Keratinocyte (primary cell): ENCODE measurements around the gene PCSK2. TPM values are rescaled to one million over a fixed set of nuclear protein-coding genes. Genes with fewer than 3 reads are reported as not detected.

Source experiments
- DNase-seq: peaks from one replicate; pipeline ENCODE4 v3.0.0-alpha.2; 2011; ENCODE audit warnings: low read depth, missing footprints, low spot score
- FAIRE-seq: peaks from 2 replicates; lab custom pipeline; 2011; peaks lifted over from hg19 to GRCh38; lab: Jason Lieb, UNC
- H2AFZ ChIP-seq: 2 replicates; pipeline ENCODE4 v1.6.0; 2012; ENCODE audit warnings: low read length, control low read depth, inconsistent platforms; ENCODE audit not compliant: control insufficient read depth
- H3K27ac ChIP-seq: 2 replicates; pipeline ENCODE4 v1.5.1; 2011; ENCODE audit warnings: low read length; ENCODE audit not compliant: control insufficient read depth, insufficient read depth
- H3K27me3 ChIP-seq: 3 replicates; pipeline ENCODE4 v1.6.0; 2011; ENCODE audit warnings: low read length; ENCODE audit not compliant: control insufficient read depth, insufficient read depth; ENCODE audit errors: extremely low read depth
- H3K36me3 ChIP-seq, 2 experiments: 2 replicates in 1 of 2; 3 replicates in 1 of 2; pipeline ENCODE4 v1.5.1; 2011; ENCODE audit warnings: low read length in 2 of 2, mild to moderate bottlenecking in 1 of 2; ENCODE audit not compliant: control insufficient read depth in 2 of 2, insufficient read depth in 2 of 2; ENCODE audit errors: extremely low read depth in 1 of 2
- H3K4me1 ChIP-seq: 3 replicates; pipeline ENCODE4 v1.5.1; 2011; ENCODE audit warnings: low read length; ENCODE audit not compliant: control insufficient read depth, insufficient read depth; ENCODE audit errors: extremely low read depth
- H3K4me2 ChIP-seq: 3 replicates; pipeline ENCODE4 v1.6.0; 2011; ENCODE audit warnings: low read depth, low read length; ENCODE audit not compliant: control insufficient read depth, insufficient read depth; ENCODE audit errors: extremely low read depth
- H3K4me3 ChIP-seq, 3 experiments: fragments of 200-600 bp in 1 of 3; sonication (generic) in 1 of 3; 2 replicates in 2 of 3; 3 replicates in 1 of 3; pipeline ENCODE4 v1.5.1; 2011 to 2016; ENCODE audit warnings: low read length in 3 of 3, mild to moderate bottlenecking in 3 of 3, control low read depth in 2 of 3, inconsistent platforms in 1 of 3, low read depth in 1 of 3, mixed read lengths in 1 of 3, mixed run types in 1 of 3, moderate library complexity in 1 of 3; ENCODE audit not compliant: control insufficient read depth in 2 of 3, insufficient read depth in 2 of 3; ENCODE audit errors: extremely low read depth in 1 of 3
- H3K79me2 ChIP-seq: 2 replicates; pipeline ENCODE4 v1.6.0; 2012; ENCODE audit warnings: low read length; ENCODE audit not compliant: control insufficient read depth, insufficient read depth
- H3K9ac ChIP-seq: 3 replicates; pipeline ENCODE4 v1.6.0; 2011; ENCODE audit warnings: low read length; ENCODE audit not compliant: control insufficient read depth, insufficient read depth; ENCODE audit errors: extremely low read depth
- H3K9me1 ChIP-seq: 3 replicates; pipeline ENCODE4 v1.6.0; 2011; ENCODE audit warnings: low read length; ENCODE audit not compliant: control insufficient read depth, insufficient read depth; ENCODE audit errors: extremely low read depth
- H3K9me3 ChIP-seq: 2 replicates; pipeline ENCODE4 v1.5.1; 2012; ENCODE audit warnings: low read depth, low read length; ENCODE audit not compliant: control insufficient read depth
- H4K20me1 ChIP-seq: 3 replicates; pipeline ENCODE4 v1.6.0; 2011; ENCODE audit warnings: low read length; ENCODE audit not compliant: control insufficient read depth, insufficient read depth; ENCODE audit errors: extremely low read depth
- EZH2 ChIP-seq: IDR thresholded peaks from one replicate; pipeline ENCODE4 v1.6.1; 2012; ENCODE audit warnings: inconsistent platforms, mild to moderate bottlenecking, low read length, moderate library complexity
- dilution Hi-C: fragments of 300-500 bp; cut with MboI; formaldehyde crosslinking; loops from one replicate; pipeline ENCODE4 v1.7.0; 2020; ENCODE audit warnings: low sequenced_read_pairs; ENCODE audit not compliant: extremely low pct_ligation_motif_present
- polyA plus RNA-seq, 5 experiments: library from polyadenylated mRNA; depleted of rRNA in 3 of 5; stranded (reverse) in 3 of 5; stranded (forward) in 1 of 5; unstranded in 1 of 5; fragments of >200 nt; gene quantifications; 1 replicate in 1 of 5; 2 replicates in 3 of 5; 3 replicates in 1 of 5; pipeline versions ENCODE4 v1.2.1 to v1.2.3, GENCODE V29; 2011 to 2012; ENCODE audit warnings: missing spikeins in 2 of 5, low read depth in 1 of 5, low replicate concordance in 1 of 5
- TF ChIP-seq, protein P1 (sequence below), 3 experiments: IDR thresholded peaks in 1 of 3; conservative IDR thresholded peaks in 1 of 3; optimal IDR thresholded peaks in 1 of 3; 2 replicates in 2 of 3; 3 replicates in 1 of 3; pipeline versions ENCODE3 to v1.5.1; 2011; ENCODE audit warnings: low read length in 3 of 3, mild to moderate bottlenecking in 3 of 3, moderate library complexity in 2 of 3, control low read depth in 1 of 3, inconsistent platforms in 1 of 3; ENCODE audit not compliant: insufficient read depth in 2 of 3; ENCODE audit errors: extremely low read depth in 1 of 3

The PCSK2 gene
- polyA plus RNA-seq, 1 donor (not counting 4 experiments of a cell fraction or from before 2014, with no cell fraction given), result not detected

GRCh38 chr20:17443131-17443858, 216.5 kb downstream of the PCSK2 start:
- no peak for FAIRE-seq
- H2AFZ ChIP-seq, result no peak overlapping the region
- no peak overlapping the region for H3K27ac ChIP-seq
- no peak for DNase-seq
- no peak overlapping the region for H3K4me3 ChIP-seq
- H4K20me1 ChIP-seq, result no peaks in the 10 kb centered on the region
- no peaks in the 10 kb centered on the region for H3K79me2 ChIP-seq
- H3K9ac ChIP-seq, result no peak overlapping the region
- H3K9me3 ChIP-seq, result no peaks in the 10 kb centered on the region
- dilution Hi-C loops, result loop anchor here (25.0 kb wide), 1 partner anchor 631 kb away; no protein-coding TSS in a partner anchor
- no peak overlapping the region for H3K4me2 ChIP-seq
- H3K9me1 ChIP-seq, result no peaks in the 10 kb centered on the region
- TF ChIP-seq, protein P1, sequence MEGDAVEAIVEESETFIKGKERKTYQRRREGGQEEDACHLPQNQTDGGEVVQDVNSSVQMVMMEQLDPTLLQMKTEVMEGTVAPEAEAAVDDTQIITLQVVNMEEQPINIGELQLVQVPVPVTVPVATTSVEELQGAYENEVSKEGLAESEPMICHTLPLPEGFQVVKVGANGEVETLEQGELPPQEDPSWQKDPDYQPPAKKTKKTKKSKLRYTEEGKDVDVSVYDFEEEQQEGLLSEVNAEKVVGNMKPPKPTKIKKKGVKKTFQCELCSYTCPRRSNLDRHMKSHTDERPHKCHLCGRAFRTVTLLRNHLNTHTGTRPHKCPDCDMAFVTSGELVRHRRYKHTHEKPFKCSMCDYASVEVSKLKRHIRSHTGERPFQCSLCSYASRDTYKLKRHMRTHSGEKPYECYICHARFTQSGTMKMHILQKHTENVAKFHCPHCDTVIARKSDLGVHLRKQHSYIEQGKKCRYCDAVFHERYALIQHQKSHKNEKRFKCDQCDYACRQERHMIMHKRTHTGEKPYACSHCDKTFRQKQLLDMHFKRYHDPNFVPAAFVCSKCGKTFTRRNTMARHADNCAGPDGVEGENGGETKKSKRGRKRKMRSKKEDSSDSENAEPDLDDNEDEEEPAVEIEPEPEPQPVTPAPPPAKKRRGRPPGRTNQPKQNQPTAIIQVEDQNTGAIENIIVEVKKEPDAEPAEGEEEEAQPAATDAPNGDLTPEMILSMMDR (optimal IDR thresholded peaks at IDR 0.05 in 1 of 3, IDR thresholded peaks at IDR 0.05 in 1 of 3, conservative IDR thresholded peaks at IDR 0.05 in 1 of 3; ENCODE audit: extremely low read depth in 1 of 3, insufficient read depth in 2 of 3, low read length in 3 of 3), result no peak
- TF ChIP-seq EZH2, result no peak
- H3K27me3 ChIP-seq, result peaks cover 5% of the 10 kb centered on the region
- H3K36me3 ChIP-seq, result no peaks in the 10 kb centered on the region
- no peaks in the 10 kb centered on the region for H3K4me1 ChIP-seq

DNA sequence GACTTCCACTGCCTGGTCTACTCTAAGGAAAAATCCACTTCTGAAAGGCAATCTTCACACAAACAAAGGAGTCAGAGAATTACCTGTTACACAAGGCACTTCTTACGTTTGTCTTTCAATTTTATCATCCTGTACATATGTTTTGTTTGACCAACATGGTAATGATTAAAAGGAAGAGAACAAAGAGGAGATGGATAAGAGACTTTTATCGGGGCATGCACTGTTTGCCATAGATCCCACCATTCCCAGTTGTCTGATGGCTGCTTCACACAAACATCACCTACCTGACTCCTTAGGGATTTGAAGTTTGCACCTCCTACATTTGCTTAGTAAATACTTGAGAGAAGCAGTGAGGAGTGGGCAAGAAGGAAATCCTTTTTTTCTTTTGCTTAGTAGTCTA, 217.3 kb downstream of the PCSK2 start:
- H2AFZ ChIP-seq, result no peak overlapping the region
- no peak overlapping the region for H3K4me3 ChIP-seq
- H3K79me2 ChIP-seq, result no peaks in the 10 kb centered on the region
- H4K20me1 ChIP-seq, result no peaks in the 10 kb centered on the region
- H3K9me1 ChIP-seq, result no peaks in the 10 kb centered on the region
- no peak overlapping the region for H3K27ac ChIP-seq
- H3K9me3 ChIP-seq, result no peaks in the 10 kb centered on the region
- dilution Hi-C loops, result loop anchor here (25.0 kb wide), 1 partner anchor 632 kb away; no protein-coding TSS in a partner anchor
- no peaks in the 10 kb centered on the region for H3K36me3 ChIP-seq
- H3K27me3 ChIP-seq, result peaks cover 5% of the 10 kb centered on the region
- no peak for DNase-seq
- no peak for FAIRE-seq
- H3K9ac ChIP-seq, result no peak overlapping the region
- H3K4me2 ChIP-seq, result no peak overlapping the region
- no peak for TF ChIP-seq EZH2
- TF ChIP-seq, protein P1 (optimal IDR thresholded peaks at IDR 0.05 in 1 of 3, IDR thresholded peaks at IDR 0.05 in 1 of 3, conservative IDR thresholded peaks at IDR 0.05 in 1 of 3; ENCODE audit: extremely low read depth in 1 of 3, insufficient read depth in 2 of 3, low read length in 3 of 3), result no peak
- H3K4me1 ChIP-seq, result no peaks in the 10 kb centered on the region
